Endodermal cell (in vitro differentiated cells): ENCODE data around the gene AVPR1B. TPM values are rescaled to one million over a fixed set of nuclear protein-coding genes. Genes with fewer than 3 reads are reported as not detected.

Experiments
- DNase-seq: peaks from one replicate; pipeline ENCODE4 v3.0.0-alpha.2; 2017
- H3K27ac ChIP-seq: 2 replicates; pipeline ENCODE4 v1.5.1; 2013; ENCODE audit warnings: mild to moderate bottlenecking, low read depth, low read length, moderate library complexity
- H3K27me3 ChIP-seq: 2 replicates; pipeline ENCODE4 v1.6.1; 2013; ENCODE audit warnings: mild to moderate bottlenecking, low read length, moderate library complexity; ENCODE audit not compliant: insufficient read depth, control insufficient read depth, poor library complexity, severe bottlenecking
- H3K36me3 ChIP-seq: 2 replicates; pipeline ENCODE4 v1.7.0; 2013; ENCODE audit warnings: mild to moderate bottlenecking, low read length, moderate library complexity; ENCODE audit not compliant: control insufficient read depth, insufficient read depth
- H3K4me1 ChIP-seq: one replicate; pipeline ENCODE4 v1.7.0; 2013; ENCODE audit warnings: low read length; ENCODE audit not compliant: control insufficient read depth, insufficient read depth
- H3K4me3 ChIP-seq: 2 replicates; pipeline ENCODE4 v1.5.1; 2013; ENCODE audit warnings: mild to moderate bottlenecking, low read length, moderate library complexity
- H3K9ac ChIP-seq: 2 replicates; pipeline ENCODE4 v1.6.1; 2013; ENCODE audit warnings: mild to moderate bottlenecking, low read length, moderate library complexity; ENCODE audit not compliant: poor library complexity, severe bottlenecking; ENCODE audit errors: extremely low read depth
- H3K9me3 ChIP-seq: 2 replicates; pipeline ENCODE4 v1.6.1; 2013; ENCODE audit warnings: mild to moderate bottlenecking, low read length, moderate library complexity; ENCODE audit not compliant: control insufficient read depth
- H3K27ac Mint-ChIP-seq: 2 replicates; pipeline ENCODE4 v1.8.0; 2020; ENCODE audit warnings: mixed read lengths
- H3K27me3 Mint-ChIP-seq: 2 replicates; pipeline ENCODE4 v1.8.0; 2021; ENCODE audit warnings: mild to moderate bottlenecking, mixed read lengths; ENCODE audit not compliant: insufficient read depth
- H3K36me3 Mint-ChIP-seq: 2 replicates; pipeline ENCODE4 v1.8.0; 2020; ENCODE audit warnings: low read depth, mixed read lengths
- H3K4me1 Mint-ChIP-seq: 2 replicates; pipeline ENCODE4 v1.8.0; 2020; ENCODE audit warnings: mixed read lengths
- H3K4me3 Mint-ChIP-seq: 2 replicates; pipeline ENCODE4 v1.8.0; 2020; ENCODE audit warnings: mild to moderate bottlenecking, moderate library complexity, mixed read lengths
- H3K9me3 Mint-ChIP-seq: 2 replicates; pipeline ENCODE4 v1.8.0; 2020; ENCODE audit warnings: mild to moderate bottlenecking, mixed read lengths
- WGBS, 2 experiments: methylation state at CpG; one replicate each; pipeline versions ENCODE4 v1.1.5 to v1.1.7; 2013; ENCODE audit warnings: missing lambda C conversion rate in 2 of 2, mixed read lengths in 1 of 2; ENCODE audit not compliant: insufficient coverage in 1 of 2, insufficient read length in 1 of 2; 5-methylcytosine and 5-hydroxymethylcytosine counted together
- total RNA-seq, 2 donors: library from RNA; stranded (reverse); fragmentation: NEBNext Ultra II Directional in 1 of 2; extraction: Animal tissue kit (Norgen Biotek cat#: 25700) in 1 of 2; gene quantifications; 2 replicates in 1 of 2; 3 replicates in 1 of 2; pipeline ENCODE4 v1.2.1, GENCODE V29; 2021
- TF ChIP-seq, protein P1 (sequence below): fragments of 200-600 bp; sonication (generic); conservative IDR thresholded peaks from 2 replicates; pipeline ENCODE4 v1.5.0; 2021; ENCODE audit warnings: antibody characterized with exemption, mild to moderate bottlenecking

Gene AVPR1B
- total RNA-seq, 2 donors from 2014 or later = 0.11 TPM; not detected in 1

DNA sequence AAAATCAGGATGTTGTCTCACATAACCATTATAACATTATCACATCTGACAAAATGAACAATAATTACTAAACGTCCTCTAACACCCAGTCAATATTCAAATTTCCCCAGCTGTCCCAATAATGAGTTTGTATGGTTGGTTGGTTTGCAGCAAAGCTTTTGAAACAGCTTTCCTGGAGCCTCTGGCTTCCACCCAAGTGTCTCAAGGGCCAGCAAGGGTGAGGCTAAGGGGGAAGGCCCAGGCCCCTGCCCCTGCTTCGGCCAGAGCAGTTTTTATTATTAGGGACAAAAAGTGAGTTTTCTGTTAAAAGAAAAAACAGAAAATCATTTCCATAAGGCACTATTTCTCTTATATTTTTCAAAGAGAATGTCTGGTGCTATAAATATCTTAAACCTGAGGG lies 19.1 kb upstream of the AVPR1B start:
- Mint-ChIP-seq H3K27me3 (no peaks in the 10 kb centered on the region), H3K36me3 (no peaks in the 10 kb centered on the region), H3K4me1 (no peaks in the 10 kb centered on the region), H3K9me3 (no peaks in the 10 kb centered on the region), H3K4me3 (no peak overlapping the region), H3K27ac (no peak overlapping the region)
- no peaks in the 10 kb centered on the region for H3K9me3 ChIP-seq
- H3K27ac ChIP-seq = no peak overlapping the region
- no peaks in the 10 kb centered on the region for H3K27me3 ChIP-seq
- TF ChIP-seq, protein P1, sequence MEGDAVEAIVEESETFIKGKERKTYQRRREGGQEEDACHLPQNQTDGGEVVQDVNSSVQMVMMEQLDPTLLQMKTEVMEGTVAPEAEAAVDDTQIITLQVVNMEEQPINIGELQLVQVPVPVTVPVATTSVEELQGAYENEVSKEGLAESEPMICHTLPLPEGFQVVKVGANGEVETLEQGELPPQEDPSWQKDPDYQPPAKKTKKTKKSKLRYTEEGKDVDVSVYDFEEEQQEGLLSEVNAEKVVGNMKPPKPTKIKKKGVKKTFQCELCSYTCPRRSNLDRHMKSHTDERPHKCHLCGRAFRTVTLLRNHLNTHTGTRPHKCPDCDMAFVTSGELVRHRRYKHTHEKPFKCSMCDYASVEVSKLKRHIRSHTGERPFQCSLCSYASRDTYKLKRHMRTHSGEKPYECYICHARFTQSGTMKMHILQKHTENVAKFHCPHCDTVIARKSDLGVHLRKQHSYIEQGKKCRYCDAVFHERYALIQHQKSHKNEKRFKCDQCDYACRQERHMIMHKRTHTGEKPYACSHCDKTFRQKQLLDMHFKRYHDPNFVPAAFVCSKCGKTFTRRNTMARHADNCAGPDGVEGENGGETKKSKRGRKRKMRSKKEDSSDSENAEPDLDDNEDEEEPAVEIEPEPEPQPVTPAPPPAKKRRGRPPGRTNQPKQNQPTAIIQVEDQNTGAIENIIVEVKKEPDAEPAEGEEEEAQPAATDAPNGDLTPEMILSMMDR = no peak
- H3K36me3 ChIP-seq = no peaks in the 10 kb centered on the region
- WGBS, 2 experiments = 75% methylated on average over 2 of the region's 2 CpGs; no CpG with 5 or more reads in 1 of the 2 experiments
- H3K4me1 ChIP-seq = no peaks in the 10 kb centered on the region
- no peak overlapping the region for H3K4me3 ChIP-seq
- DNase-seq = no peak
- H3K9ac ChIP-seq = no peak overlapping the region

- Histone ChIP-seq H3K9ac (no peak overlapping the region), H3K27ac (no peak overlapping the region), H3K4me3 (no peak overlapping the region), H3K9me3 (no peaks in the 10 kb centered on the region), H3K4me1 (no peaks in the 10 kb centered on the region), H3K36me3 (no peaks in the 10 kb centered on the region), H3K27me3 (no peaks in the 10 kb centered on the region)
- H3K9me3 Mint-ChIP-seq = no peaks in the 10 kb centered on the region
- no peaks in the 10 kb centered on the region for H3K27me3 Mint-ChIP-seq
- H3K4me1 Mint-ChIP-seq = no peaks in the 10 kb centered on the region
- DNase-seq = no peak
- 92 to 100% methylated on average over 2 of the region's 2 CpGs for WGBS, 2 experiments
- TF ChIP-seq, protein P1 = no peak
- H3K27ac Mint-ChIP-seq = no peak overlapping the region
- no peaks in the 10 kb centered on the region for H3K36me3 Mint-ChIP-seq
- no peak overlapping the region for H3K4me3 Mint-ChIP-seq
Measured at GRCh38 chr1:206135248-206135647, 18.1 kb upstream of the AVPR1B start.

DNA sequence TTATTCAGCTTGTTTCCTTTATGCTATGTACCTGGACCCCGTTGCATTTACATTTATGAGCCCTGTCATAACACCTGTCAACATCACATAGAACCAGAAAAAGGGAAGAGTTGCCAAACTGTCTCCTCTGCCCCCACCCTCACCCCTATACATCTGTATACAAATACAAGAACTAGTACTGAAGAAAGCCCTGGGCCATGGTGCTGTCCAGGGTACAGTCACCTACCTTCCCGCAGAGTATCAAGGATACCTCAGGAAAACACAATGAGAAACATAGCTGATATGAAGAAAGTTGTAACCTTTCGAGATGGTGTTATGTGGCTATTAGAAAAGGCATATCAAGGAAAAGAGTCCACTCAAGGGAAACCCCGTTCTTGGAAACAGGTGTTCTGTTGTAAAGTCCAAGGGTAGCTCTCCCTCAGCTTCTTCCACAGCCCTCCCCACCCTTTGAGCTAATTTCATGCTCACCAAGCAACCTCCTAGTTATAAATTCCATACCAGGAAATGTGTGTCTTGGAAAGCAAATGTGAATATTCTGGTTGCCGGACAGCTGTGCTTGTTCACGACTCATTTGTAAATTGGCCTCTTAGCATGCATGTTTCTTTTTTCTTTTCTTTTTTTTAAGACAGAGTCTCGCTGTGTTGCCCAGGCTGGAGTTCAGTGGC lies 16.7 kb upstream of the AVPR1B start:
- no peak overlapping the region for H3K4me3 ChIP-seq
- WGBS, 2 experiments = 89 to 93% methylated on average over 5 to 7 of the region's 7 CpGs
- Mint-ChIP-seq H3K36me3 (no peaks in the 10 kb centered on the region), H3K4me1 (no peaks in the 10 kb centered on the region), H3K4me3 (no peak overlapping the region), H3K27me3 (no peaks in the 10 kb centered on the region), H3K27ac (no peak overlapping the region), H3K9me3 (no peaks in the 10 kb centered on the region)
- H3K36me3 ChIP-seq = no peaks in the 10 kb centered on the region
- TF ChIP-seq, protein P1 = no peak
- DNase-seq = no peak
- no peak overlapping the region for H3K9ac ChIP-seq
- H3K9me3 ChIP-seq = no peaks in the 10 kb centered on the region
- no peaks in the 10 kb centered on the region for H3K27me3 ChIP-seq
- no peak overlapping the region for H3K27ac ChIP-seq
- no peaks in the 10 kb centered on the region for H3K4me1 ChIP-seq
